ENCODE data around the gene TMEM220.

Gene TMEM220

GRCh38 chr17:10728331-10728892 is 1.4 kb downstream of the TMEM220 start:
- POLR2A ChIA-PET, result no interaction called here
- CTCF ChIA-PET, result interaction anchor here (2.0 kb wide), 1 partner anchor 9 kb away, joined by 9 read pairs; no protein-coding TSS in a partner anchor
- no peak for DNase-seq (ENCODE audit: extremely low spot score)
- no peak for TF ChIP-seq CTCF (IDR thresholded peaks at IDR 0.05; ENCODE audit: control extremely low read depth, extremely low read depth, low read depth, missing control alignments)

GRCh38 chr17:10727192-10727591 is 2.6 kb downstream of the TMEM220 start:
- ChIA-PET POLR2A (no interaction called here), CTCF (interaction anchor here (2.0 kb wide), 1 partner anchor 10 kb away, joined by 9 read pairs; no protein-coding TSS in a partner anchor)
- no peak for TF ChIP-seq CTCF (IDR thresholded peaks at IDR 0.05; ENCODE audit: control extremely low read depth, extremely low read depth, low read depth, missing control alignments)
- DNase-seq (ENCODE audit: extremely low spot score), result no peak

GRCh38 chr17:10726196-10726595 is 3.6 kb downstream of the TMEM220 start:
- CTCF ChIA-PET, result no interaction called here
- no peak for TF ChIP-seq CTCF (IDR thresholded peaks at IDR 0.05; ENCODE audit: control extremely low read depth, extremely low read depth, low read depth, missing control alignments)
- no peak for DNase-seq (ENCODE audit: extremely low spot score)
- POLR2A ChIA-PET, result no interaction called here

- POLR2A ChIA-PET, result no interaction called here
- CTCF ChIA-PET, result no interaction called here
- no peak for TF ChIP-seq CTCF (IDR thresholded peaks at IDR 0.05; ENCODE audit: control extremely low read depth, extremely low read depth, low read depth, missing control alignments)
- no peak for DNase-seq (ENCODE audit: extremely low spot score)
These were observed 4.6 kb downstream of the TMEM220 start for GRCh38 chr17:10725262-10725661.

GRCh38 chr17:10724546-10725195 is 5.2 kb downstream of the TMEM220 start:
- POLR2A ChIA-PET, result no interaction called here
- no peak for TF ChIP-seq CTCF (IDR thresholded peaks at IDR 0.05; ENCODE audit: control extremely low read depth, extremely low read depth, low read depth, missing control alignments)
- no peak for DNase-seq (ENCODE audit: extremely low spot score)
- CTCF ChIA-PET, result no interaction called here

GRCh38 chr17:10718547-10718946 is 11.3 kb downstream of the TMEM220 start:
- DNase-seq (ENCODE audit: extremely low spot score), result no peak
- CTCF ChIA-PET, result interaction anchor here (1.7 to 2.6 kb wide), 2 partner anchors 18 to 72 kb away, joined by 6 to 9 read pairs; no protein-coding TSS in a partner anchor
- TF ChIP-seq CTCF (IDR thresholded peaks at IDR 0.05; ENCODE audit: control extremely low read depth, extremely low read depth, low read depth, missing control alignments), result no peak
- POLR2A ChIA-PET, result no interaction called here

Measured in GM10248 (cell line).